ENCODE measurements around the gene CCL13.

Gene CCL13

DNA sequence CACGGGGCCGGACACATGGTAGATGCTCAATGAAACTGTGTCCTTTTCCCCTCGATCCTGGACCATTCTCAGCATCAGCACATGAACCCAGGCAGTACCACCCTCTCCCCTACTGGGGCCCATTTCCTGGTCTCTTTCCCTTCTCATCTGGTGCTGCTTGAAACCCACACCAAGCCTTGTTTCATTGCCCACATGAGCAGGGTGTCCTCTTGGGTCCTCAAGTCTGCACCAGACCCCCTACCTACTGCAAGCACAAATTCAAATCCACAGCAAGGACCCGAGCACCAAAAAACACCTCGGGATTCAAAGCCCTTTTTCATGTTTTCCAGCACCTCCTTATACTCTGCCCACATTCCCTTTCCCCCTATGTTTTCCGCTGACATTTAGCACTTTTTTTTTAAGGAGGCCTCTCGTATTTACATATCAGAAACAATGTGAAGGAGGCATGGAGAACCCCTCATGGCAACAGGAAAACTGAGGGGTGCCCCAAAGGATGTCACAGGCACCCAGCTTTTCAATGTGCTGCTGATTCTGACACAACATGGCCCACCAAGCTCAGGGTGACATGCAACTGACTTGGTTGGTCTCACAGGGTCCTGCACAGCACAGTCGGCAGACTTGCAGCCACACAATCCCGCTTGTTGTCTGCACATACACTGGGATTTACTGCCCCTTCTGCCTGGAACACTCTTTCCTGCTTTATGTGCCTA is 11.4 kb downstream of the CCL13 start:
- Histone ChIP-seq H4K20me1 (ENCODE audit: insufficient read depth, low read length) (peaks cover 66% of the 10 kb centered on the region; the same call in 1 of the 2 replicates), H3K9me3 (ENCODE audit: insufficient read depth, low read length) (no peaks in the 10 kb centered on the region), H3K4me1 (ENCODE audit: low read length) (peaks cover 51% of the 10 kb centered on the region), H3K36me3 (replicated peaks; ENCODE audit: low read depth, low read length) (no peaks in the 10 kb centered on the region), H3K4me2 (ENCODE audit: low read length) (no peak overlapping the region), H3K27ac (ENCODE audit: low read length) (no peak overlapping the region), H3K4me3 (ENCODE audit: low read length) (no peak overlapping the region), H2AFZ (ENCODE audit: low read depth, low read length) (no peak overlapping the region), H3K79me2 (ENCODE audit: low read length) (no peaks in the 10 kb centered on the region), H3K27me3 (ENCODE audit: low read depth, low read length) (peaks cover 81% of the 10 kb centered on the region), H3K9ac (ENCODE audit: low read length) (no peak overlapping the region)
- TF ChIP-seq, protein P1, sequence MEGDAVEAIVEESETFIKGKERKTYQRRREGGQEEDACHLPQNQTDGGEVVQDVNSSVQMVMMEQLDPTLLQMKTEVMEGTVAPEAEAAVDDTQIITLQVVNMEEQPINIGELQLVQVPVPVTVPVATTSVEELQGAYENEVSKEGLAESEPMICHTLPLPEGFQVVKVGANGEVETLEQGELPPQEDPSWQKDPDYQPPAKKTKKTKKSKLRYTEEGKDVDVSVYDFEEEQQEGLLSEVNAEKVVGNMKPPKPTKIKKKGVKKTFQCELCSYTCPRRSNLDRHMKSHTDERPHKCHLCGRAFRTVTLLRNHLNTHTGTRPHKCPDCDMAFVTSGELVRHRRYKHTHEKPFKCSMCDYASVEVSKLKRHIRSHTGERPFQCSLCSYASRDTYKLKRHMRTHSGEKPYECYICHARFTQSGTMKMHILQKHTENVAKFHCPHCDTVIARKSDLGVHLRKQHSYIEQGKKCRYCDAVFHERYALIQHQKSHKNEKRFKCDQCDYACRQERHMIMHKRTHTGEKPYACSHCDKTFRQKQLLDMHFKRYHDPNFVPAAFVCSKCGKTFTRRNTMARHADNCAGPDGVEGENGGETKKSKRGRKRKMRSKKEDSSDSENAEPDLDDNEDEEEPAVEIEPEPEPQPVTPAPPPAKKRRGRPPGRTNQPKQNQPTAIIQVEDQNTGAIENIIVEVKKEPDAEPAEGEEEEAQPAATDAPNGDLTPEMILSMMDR (IDR thresholded peaks at IDR 0.05; ENCODE audit: low read depth, low read length) = no peak
- no peak for TF ChIP-seq EZH2phosphoT487 (IDR thresholded peaks at IDR 0.05; ENCODE audit: low read depth)

DNA sequence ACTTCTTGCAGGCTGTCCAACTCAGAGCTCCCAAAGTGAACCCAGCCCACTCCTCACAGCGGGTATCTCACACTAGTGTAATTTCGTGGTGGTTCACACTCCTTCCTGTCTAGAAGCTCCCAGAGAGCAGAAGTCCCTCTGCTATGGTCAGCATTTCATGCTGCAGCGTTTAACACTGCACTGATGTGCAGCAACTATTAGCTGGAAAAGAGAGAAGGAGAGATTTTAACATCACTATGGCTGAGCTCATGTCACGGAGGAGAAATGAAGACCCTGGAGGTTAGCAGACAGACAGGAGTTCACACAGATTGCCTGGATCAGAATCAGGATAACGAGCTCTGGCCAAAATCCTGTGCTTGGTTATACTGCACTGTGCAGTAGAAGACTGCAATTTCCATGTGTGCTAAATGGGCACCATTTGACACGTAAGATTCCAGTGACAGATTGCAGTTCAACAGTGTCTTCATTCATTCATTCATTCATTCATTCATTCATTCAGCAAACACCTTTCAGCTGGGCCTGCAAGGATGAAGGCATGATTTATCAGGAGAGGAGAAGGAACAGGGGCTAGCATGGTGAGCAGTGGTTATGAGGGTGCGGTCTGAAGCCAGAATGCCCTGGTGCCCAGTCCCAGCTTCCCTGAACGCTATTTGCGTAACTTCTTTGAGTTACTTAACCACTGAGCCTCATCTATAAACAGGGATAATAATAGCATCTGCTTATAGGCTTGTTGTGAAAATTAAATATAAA is 12.1 kb downstream of the CCL13 start:
- H3K27me3 ChIP-seq (ENCODE audit: low read depth, low read length) = peaks cover 81% of the 10 kb centered on the region
- no peak overlapping the region for H3K27ac ChIP-seq (ENCODE audit: low read length)
- H3K4me2 ChIP-seq (ENCODE audit: low read length) = no peak overlapping the region
- H3K36me3 ChIP-seq (replicated peaks; ENCODE audit: low read depth, low read length) = no peaks in the 10 kb centered on the region
- H3K9me3 ChIP-seq (ENCODE audit: insufficient read depth, low read length) = no peaks in the 10 kb centered on the region
- no peak overlapping the region for H3K4me3 ChIP-seq (ENCODE audit: low read length)
- peaks cover 51% of the 10 kb centered on the region for H3K4me1 ChIP-seq (ENCODE audit: low read length)
- peaks cover 66% of the 10 kb centered on the region; the same call in 1 of the 2 replicates for H4K20me1 ChIP-seq (ENCODE audit: insufficient read depth, low read length)
- TF ChIP-seq, protein P1 (IDR thresholded peaks at IDR 0.05; ENCODE audit: low read depth, low read length) = no peak
- no peaks in the 10 kb centered on the region for H3K79me2 ChIP-seq (ENCODE audit: low read length)
- no peak overlapping the region for H3K9ac ChIP-seq (ENCODE audit: low read length)
- no peak overlapping the region for H2AFZ ChIP-seq (ENCODE audit: low read depth, low read length)

DNA sequence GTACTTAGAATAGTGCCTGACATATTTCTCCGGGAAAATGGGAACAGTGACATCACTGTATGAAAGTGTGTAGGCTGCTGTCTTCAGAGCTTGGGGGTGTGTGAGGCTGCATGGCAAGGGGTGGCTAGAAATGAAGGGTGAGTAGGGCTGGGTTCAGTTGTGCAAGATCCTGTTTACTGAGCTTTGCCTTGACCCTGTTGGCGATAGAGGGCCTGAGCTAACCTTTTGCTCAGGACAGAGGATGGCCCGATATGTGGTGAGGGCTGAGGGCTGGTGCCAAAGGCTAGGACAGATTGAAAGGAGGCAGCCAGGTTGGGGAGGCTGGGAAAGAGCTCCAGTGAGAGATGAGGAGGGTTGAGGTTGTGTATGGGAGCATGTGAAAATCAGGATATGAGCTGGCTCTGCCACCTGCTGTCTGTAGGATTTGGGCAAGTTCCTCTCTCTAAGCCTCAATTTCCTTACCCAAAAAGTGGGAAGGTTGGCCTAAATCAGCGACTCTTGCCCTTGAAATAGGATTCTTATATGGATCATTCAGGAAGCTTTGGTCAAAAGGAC is 12.7 kb downstream of the CCL13 start:
- Histone ChIP-seq H3K4me2 (ENCODE audit: low read length) (no peak overlapping the region), H3K4me3 (ENCODE audit: low read length) (no peak overlapping the region), H4K20me1 (ENCODE audit: insufficient read depth, low read length) (peaks cover 63% of the 10 kb centered on the region; the same call in 1 of the 2 replicates), H3K9me3 (ENCODE audit: insufficient read depth, low read length) (no peaks in the 10 kb centered on the region), H3K27ac (ENCODE audit: low read length) (no peak overlapping the region), H3K79me2 (ENCODE audit: low read length) (no peaks in the 10 kb centered on the region), H3K36me3 (replicated peaks; ENCODE audit: low read depth, low read length) (no peaks in the 10 kb centered on the region), H2AFZ (ENCODE audit: low read depth, low read length) (no peak overlapping the region), H3K27me3 (ENCODE audit: low read depth, low read length) (peaks cover 81% of the 10 kb centered on the region), H3K9ac (ENCODE audit: low read length) (no peak overlapping the region), H3K4me1 (ENCODE audit: low read length) (peaks cover 51% of the 10 kb centered on the region)
- TF ChIP-seq EZH2phosphoT487 (IDR thresholded peaks at IDR 0.05; ENCODE audit: low read depth) = no peak
- TF ChIP-seq, protein P1 (IDR thresholded peaks at IDR 0.05; ENCODE audit: low read depth, low read length) = no peak

DNA sequence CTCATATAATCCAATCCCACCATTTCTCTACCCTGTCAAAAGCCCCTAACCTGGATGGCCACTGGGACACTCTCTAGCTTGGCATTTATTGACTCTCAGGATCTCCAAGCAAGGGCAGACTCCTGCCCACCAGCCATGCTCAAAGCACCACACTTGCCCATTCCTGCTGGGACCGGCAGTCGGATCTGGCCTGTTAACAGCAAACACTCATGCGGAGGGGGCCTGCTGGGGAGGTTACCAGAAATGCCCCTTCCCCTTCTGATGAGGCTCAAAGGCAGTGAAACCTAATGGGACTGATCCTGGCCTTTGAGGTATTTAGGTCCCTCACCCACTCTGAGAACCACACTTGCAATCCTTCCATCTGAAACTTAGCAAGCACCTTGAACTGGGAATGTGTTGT is 13.3 kb downstream of the CCL13 start:
- Histone ChIP-seq H3K4me1 (ENCODE audit: low read length) (peaks cover 49% of the 10 kb centered on the region), H3K9ac (ENCODE audit: low read length) (no peak overlapping the region), H3K9me3 (ENCODE audit: insufficient read depth, low read length) (no peaks in the 10 kb centered on the region), H2AFZ (ENCODE audit: low read depth, low read length) (no peak overlapping the region), H3K79me2 (ENCODE audit: low read length) (no peaks in the 10 kb centered on the region), H3K36me3 (replicated peaks; ENCODE audit: low read depth, low read length) (no peaks in the 10 kb centered on the region), H3K4me2 (ENCODE audit: low read length) (peak overlapping the region; percentile 64; the same call in 1 of the 2 replicates), H3K27ac (ENCODE audit: low read length) (no peak overlapping the region), H3K27me3 (ENCODE audit: low read depth, low read length) (peaks cover 82% of the 10 kb centered on the region), H4K20me1 (ENCODE audit: insufficient read depth, low read length) (peaks cover 61% of the 10 kb centered on the region; the same call in 1 of the 2 replicates), H3K4me3 (ENCODE audit: low read length) (no peak overlapping the region)
- TF ChIP-seq, protein P1 (IDR thresholded peaks at IDR 0.05; ENCODE audit: low read depth, low read length) = no peak
- TF ChIP-seq EZH2phosphoT487 (IDR thresholded peaks at IDR 0.05; ENCODE audit: low read depth) = no peak

Measured in OCI-LY3 (cell line).